ENCODE results near the gene MYCN. TPM values are rescaled to one million over a fixed set of nuclear protein-coding genes. Genes with fewer than 3 reads are reported as not detected.

MYCN gene
- total RNA-seq, 2 donors from 2014 or later = 0.14 to 3.5 TPM

DNA sequence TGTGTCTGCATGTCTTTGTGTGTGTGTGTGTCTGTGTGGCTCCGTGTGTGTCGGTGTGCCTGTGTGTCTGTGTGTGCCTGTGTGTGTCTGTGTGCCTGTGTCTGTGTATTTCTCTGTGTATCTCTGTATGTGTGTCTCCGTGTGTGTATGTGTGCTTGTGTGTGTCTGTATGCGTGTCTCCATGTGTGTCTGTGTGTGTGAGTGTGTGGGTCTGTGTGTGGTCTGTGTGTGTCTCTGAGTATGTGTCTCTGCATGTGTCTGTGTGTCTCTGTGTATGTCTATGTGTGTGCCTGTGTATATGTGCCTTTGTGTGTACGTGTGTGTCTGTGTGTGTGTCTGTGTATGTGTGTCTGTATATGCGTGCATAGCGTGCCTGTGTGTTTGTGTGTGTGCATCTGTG lies 45.2 kb downstream of the MYCN start:
- no peak for DNase-seq (ENCODE audit: low spot score)
- Histone ChIP-seq H3K9me3 (no peaks in the 10 kb centered on the region), H3K4me1 (replicated peaks) (peaks cover 3% of the 10 kb centered on the region), H3K27me3 (replicated peaks; ENCODE audit: insufficient read depth) (no peaks in the 10 kb centered on the region), H3K27ac (no peak overlapping the region), H3K4me3 (no peak overlapping the region), H3K36me3 (no peaks in the 10 kb centered on the region)
- TF ChIP-seq, protein P1, sequence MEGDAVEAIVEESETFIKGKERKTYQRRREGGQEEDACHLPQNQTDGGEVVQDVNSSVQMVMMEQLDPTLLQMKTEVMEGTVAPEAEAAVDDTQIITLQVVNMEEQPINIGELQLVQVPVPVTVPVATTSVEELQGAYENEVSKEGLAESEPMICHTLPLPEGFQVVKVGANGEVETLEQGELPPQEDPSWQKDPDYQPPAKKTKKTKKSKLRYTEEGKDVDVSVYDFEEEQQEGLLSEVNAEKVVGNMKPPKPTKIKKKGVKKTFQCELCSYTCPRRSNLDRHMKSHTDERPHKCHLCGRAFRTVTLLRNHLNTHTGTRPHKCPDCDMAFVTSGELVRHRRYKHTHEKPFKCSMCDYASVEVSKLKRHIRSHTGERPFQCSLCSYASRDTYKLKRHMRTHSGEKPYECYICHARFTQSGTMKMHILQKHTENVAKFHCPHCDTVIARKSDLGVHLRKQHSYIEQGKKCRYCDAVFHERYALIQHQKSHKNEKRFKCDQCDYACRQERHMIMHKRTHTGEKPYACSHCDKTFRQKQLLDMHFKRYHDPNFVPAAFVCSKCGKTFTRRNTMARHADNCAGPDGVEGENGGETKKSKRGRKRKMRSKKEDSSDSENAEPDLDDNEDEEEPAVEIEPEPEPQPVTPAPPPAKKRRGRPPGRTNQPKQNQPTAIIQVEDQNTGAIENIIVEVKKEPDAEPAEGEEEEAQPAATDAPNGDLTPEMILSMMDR (IDR thresholded peaks at IDR 0.05) = no peak
- TF ChIP-seq POLR2AphosphoS5 (IDR thresholded peaks at IDR 0.05) = no peak
- TF ChIP-seq POLR2A (IDR thresholded peaks at IDR 0.05) = no peak
- intact Hi-C loops (cut with DNase I) = no loop called here
- 93% methylated on average over 7 of the region's 7 CpGs for WGBS

DNA sequence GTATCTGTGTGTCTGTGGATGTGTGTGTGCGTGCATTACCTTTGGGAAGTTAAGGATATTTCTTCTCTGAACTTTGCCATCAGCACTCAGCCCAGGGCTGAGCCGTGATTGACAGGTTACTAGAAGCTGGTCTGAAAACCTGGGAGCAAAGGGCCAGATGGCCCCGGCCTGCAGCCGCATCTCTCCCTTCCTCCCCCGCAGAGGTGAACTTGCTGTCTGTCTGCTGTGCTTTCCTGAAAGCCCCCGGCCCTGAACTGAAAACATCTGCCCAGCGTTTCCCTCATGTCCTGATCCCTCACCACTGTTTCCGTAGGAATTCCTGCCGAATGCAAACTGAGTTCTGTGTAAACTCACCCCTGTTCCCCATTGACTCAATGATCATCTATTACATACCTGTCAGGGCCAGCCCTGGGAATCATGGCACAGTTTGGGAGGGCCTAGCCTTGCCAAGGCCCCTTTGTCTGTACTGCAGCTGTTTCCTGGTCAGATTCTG lies 45.8 kb downstream of the MYCN start:
- intact Hi-C loops (cut with DNase I) = no loop called here
- no peaks in the 10 kb centered on the region for H3K9me3 ChIP-seq
- no peak overlapping the region for H3K4me3 ChIP-seq
- no peak for DNase-seq (ENCODE audit: low spot score)
- no peak overlapping the region for H3K27ac ChIP-seq
- WGBS = 76% methylated on average over 9 of the region's 9 CpGs
- peaks cover 3% of the 10 kb centered on the region for H3K4me1 ChIP-seq (replicated peaks)
- no peaks in the 10 kb centered on the region for H3K36me3 ChIP-seq
- no peaks in the 10 kb centered on the region for H3K27me3 ChIP-seq (replicated peaks; ENCODE audit: insufficient read depth)
- TF ChIP-seq POLR2AphosphoS5 (IDR thresholded peaks at IDR 0.05) (no peak), POLR2A (IDR thresholded peaks at IDR 0.05) (no peak)
- TF ChIP-seq, protein P1 (IDR thresholded peaks at IDR 0.05) = no peak

DNA sequence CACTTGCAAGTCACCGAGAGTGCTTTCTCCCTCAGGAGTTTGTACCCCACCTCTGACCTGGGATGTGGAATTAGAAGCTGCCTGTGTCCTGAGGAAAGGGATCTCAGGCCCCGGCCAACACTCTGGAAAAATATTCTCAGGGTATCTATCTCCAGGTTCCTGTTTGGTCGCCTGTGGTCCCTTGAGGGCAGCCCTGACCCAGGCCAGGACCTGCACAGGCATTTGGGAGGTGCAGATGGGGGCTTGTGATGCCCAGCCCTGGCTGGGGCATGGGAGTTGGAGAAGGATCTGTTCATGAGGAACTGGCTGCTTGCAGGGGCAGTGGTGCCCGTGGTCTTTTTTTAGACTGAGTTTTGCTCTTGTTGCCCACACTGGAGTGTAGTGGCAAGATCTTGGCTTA lies 46.3 kb downstream of the MYCN start:
- WGBS = 92% methylated on average over 4 of the region's 4 CpGs

DNA sequence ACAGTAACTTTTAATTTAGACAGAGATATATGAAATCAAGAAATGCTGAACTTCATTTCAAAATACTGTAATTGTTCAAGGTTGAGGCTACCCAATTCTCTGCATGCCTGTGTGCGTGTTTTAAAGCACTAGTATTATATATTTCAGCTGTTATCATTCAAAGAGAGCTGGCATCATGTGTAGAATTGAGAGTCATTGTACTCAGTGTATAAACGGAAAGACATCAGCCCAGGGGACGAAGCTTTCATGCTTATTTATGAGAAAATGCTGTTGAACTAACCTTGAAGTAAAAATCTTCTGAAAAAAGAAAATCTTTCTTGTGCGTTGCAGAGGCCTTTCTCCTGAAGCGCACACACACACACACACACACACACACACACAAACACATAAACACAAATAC lies 48.4 kb downstream of the MYCN start:
- H3K36me3 ChIP-seq = no peaks in the 10 kb centered on the region
- TF ChIP-seq, protein P1 (IDR thresholded peaks at IDR 0.05) = no peak
- TF ChIP-seq POLR2AphosphoS5 (IDR thresholded peaks at IDR 0.05) (no peak), POLR2A (IDR thresholded peaks at IDR 0.05) (no peak)
- peaks cover 3% of the 10 kb centered on the region for H3K4me1 ChIP-seq (replicated peaks)
- no peak for DNase-seq (ENCODE audit: low spot score)
- intact Hi-C loops (cut with DNase I) = no loop called here
- no peaks in the 10 kb centered on the region for H3K27me3 ChIP-seq (replicated peaks; ENCODE audit: insufficient read depth)
- H3K4me3 ChIP-seq = no peak overlapping the region
- H3K9me3 ChIP-seq = no peaks in the 10 kb centered on the region
- WGBS = 79% methylated on average over 5 of the region's 5 CpGs
- H3K27ac ChIP-seq = no peak overlapping the region

More for the DNA sequence above, 46.3 kb downstream of the MYCN start:
- Histone ChIP-seq H3K36me3 (no peaks in the 10 kb centered on the region), H3K27ac (no peak overlapping the region), H3K27me3 (replicated peaks; ENCODE audit: insufficient read depth) (no peaks in the 10 kb centered on the region), H3K9me3 (no peaks in the 10 kb centered on the region), H3K4me3 (no peak overlapping the region), H3K4me1 (replicated peaks) (peaks cover 3% of the 10 kb centered on the region)
- no peak for DNase-seq (ENCODE audit: low spot score)
- intact Hi-C loops (cut with DNase I) = no loop called here
- TF ChIP-seq, protein P1 (IDR thresholded peaks at IDR 0.05) = no peak
- TF ChIP-seq POLR2AphosphoS5 (IDR thresholded peaks at IDR 0.05) (no peak), POLR2A (IDR thresholded peaks at IDR 0.05) (no peak)

DNA sequence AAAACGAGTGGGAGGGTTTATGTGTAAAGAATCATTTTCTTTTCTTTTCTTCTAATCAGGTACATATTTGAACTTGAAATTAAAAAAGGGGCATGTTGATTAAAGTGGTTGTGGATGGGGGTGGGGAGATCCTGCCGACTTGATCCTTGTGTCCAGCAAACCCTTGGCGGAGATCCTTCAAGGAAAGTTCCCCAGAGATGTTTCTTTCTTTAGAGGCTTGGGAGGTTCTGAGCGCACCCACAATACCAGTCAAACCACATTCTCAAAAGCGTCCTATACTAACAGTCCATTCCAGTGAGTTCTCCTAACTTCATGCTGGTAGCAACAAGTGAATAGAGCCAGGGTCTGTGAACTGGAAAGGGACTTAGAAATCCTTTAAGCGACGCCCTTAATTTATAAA lies 49.2 kb downstream of the MYCN start:
- H3K4me3 ChIP-seq = no peak overlapping the region
- H3K27me3 ChIP-seq (replicated peaks; ENCODE audit: insufficient read depth) = no peaks in the 10 kb centered on the region
- H3K4me1 ChIP-seq (replicated peaks) = peaks cover 3% of the 10 kb centered on the region
- peak; percentile 53 for DNase-seq (ENCODE audit: low spot score)
- no peak overlapping the region for H3K27ac ChIP-seq
- H3K36me3 ChIP-seq = no peaks in the 10 kb centered on the region
- TF ChIP-seq POLR2AphosphoS5 (IDR thresholded peaks at IDR 0.05) (peak; percentile 47), POLR2A (IDR thresholded peaks at IDR 0.05) (no peak)
- intact Hi-C loops (cut with DNase I) = no loop called here
- WGBS = 32% methylated on average over 7 of the region's 7 CpGs
- H3K9me3 ChIP-seq = no peaks in the 10 kb centered on the region

All from prostate gland (tissue), 2 donors.